Fibroblast of lung (primary cell): ENCODE measurements around the gene ADAMTS19.

Experiments
- EZH2 ChIP-seq: IDR thresholded peaks from 2 replicates; pipeline ENCODE4 v1.5.1; 2012; ENCODE audit warnings: low read length, control low read depth, mild to moderate bottlenecking; ENCODE audit errors: missing control alignments
- TF ChIP-seq, protein P1 (sequence below), 2 donors: IDR thresholded peaks in 1 of 2; conservative IDR thresholded peaks in 1 of 2; 1 replicate in 1 of 2; 2 replicates in 1 of 2; pipeline ENCODE4 v1.5.1; 2011 to 2012; ENCODE audit warnings: low read length in 2 of 2, control low read depth in 1 of 2, inconsistent platforms in 1 of 2, low read depth in 1 of 2, mild to moderate bottlenecking in 1 of 2

DNA sequence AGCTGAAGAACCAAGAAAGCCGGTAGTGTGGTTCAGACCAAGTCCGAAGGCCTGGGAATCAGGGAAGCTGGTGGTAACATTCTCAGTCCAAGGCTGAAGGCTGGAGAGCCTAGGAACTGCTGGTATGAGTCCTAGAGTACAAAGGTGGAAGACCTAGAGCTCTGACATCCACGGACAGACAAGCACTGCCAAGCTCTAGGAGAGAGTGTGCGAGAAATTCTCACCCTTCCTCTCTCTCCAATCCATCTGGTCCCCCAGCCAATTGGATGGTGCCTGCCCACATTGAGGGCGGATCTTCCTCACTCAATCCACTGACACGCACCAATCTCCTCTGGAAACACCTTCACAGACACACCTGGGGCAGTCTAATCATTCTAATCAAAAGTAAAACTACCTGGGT lies 19.7 kb upstream of the ADAMTS19 start:
- TF ChIP-seq, protein P1, sequence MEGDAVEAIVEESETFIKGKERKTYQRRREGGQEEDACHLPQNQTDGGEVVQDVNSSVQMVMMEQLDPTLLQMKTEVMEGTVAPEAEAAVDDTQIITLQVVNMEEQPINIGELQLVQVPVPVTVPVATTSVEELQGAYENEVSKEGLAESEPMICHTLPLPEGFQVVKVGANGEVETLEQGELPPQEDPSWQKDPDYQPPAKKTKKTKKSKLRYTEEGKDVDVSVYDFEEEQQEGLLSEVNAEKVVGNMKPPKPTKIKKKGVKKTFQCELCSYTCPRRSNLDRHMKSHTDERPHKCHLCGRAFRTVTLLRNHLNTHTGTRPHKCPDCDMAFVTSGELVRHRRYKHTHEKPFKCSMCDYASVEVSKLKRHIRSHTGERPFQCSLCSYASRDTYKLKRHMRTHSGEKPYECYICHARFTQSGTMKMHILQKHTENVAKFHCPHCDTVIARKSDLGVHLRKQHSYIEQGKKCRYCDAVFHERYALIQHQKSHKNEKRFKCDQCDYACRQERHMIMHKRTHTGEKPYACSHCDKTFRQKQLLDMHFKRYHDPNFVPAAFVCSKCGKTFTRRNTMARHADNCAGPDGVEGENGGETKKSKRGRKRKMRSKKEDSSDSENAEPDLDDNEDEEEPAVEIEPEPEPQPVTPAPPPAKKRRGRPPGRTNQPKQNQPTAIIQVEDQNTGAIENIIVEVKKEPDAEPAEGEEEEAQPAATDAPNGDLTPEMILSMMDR (conservative IDR thresholded peaks at IDR 0.05 in 1 of 2, IDR thresholded peaks at IDR 0.05 in 1 of 2; ENCODE audit: low read depth in 1 of 2, low read length in 2 of 2): no peak
- TF ChIP-seq EZH2: no peak
